Stimulated activated naive CD8-positive, alpha-beta T cell treated with anti-CD3 and anti-CD28 coated beads, Interleukin-15, amount 100 ng/mL, for 72 hours (primary cell): ENCODE data around the gene HMCN2.
A peak's percentile ranks its signal among the peaks of the same experiment; 100 is the strongest.

Source experiments
- ATAC-seq: fragments of 150-1000 bp; cut with Tn5 transposase; 2 replicates; pipeline ENCODE4 v1.10.0; 2021; ENCODE audit warnings: mild to moderate bottlenecking, moderate library complexity
- DNase-seq, 2 donors: peaks; one replicate each; pipeline ENCODE4 v3.0.0; 2021 to 2022
- H3K27ac Mint-ChIP-seq, 2 donors: one replicate each; pipeline ENCODE4 v1.8.0; 2022; ENCODE audit warnings: mild to moderate bottlenecking in 2 of 2, mixed read lengths in 2 of 2, moderate library complexity in 2 of 2
- H3K27me3 Mint-ChIP-seq: one replicate; pipeline ENCODE4 v1.8.0; 2022; ENCODE audit warnings: mixed read lengths
- H3K4me1 Mint-ChIP-seq: one replicate; pipeline ENCODE4 v1.8.0; 2022; ENCODE audit warnings: mild to moderate bottlenecking, mixed read lengths
- H3K4me3 Mint-ChIP-seq, 2 donors: one replicate each; pipeline ENCODE4 v1.8.0; 2022; ENCODE audit warnings: mild to moderate bottlenecking in 2 of 2, mixed read lengths in 2 of 2, moderate library complexity in 1 of 2
- H3K9me3 Mint-ChIP-seq, 2 donors: one replicate each; pipeline ENCODE4 v1.8.0; 2022; ENCODE audit warnings: mixed read lengths in 2 of 2

The HMCN2 gene

GRCh38 chr9:130304643-130305042 lies 39.1 kb downstream of the HMCN2 start:
- Mint-ChIP-seq H3K27ac (no peak overlapping the region), H3K9me3 (peaks cover 6 to 13% of the 10 kb centered on the region in 2 donors), H3K4me1 (no peaks in the 10 kb centered on the region), H3K4me3 (no peak overlapping the region), H3K27me3 (peaks cover 30% of the 10 kb centered on the region)
- DNase-seq (no peak), ATAC-seq (no peak)

- peaks cover 0 to 6% of the 10 kb centered on the region in 2 donors for H3K9me3 Mint-ChIP-seq
- no peak overlapping the region for H3K27ac Mint-ChIP-seq
- no peak overlapping the region for H3K4me3 Mint-ChIP-seq
- no peaks in the 10 kb centered on the region for H3K4me1 Mint-ChIP-seq
- H3K27me3 Mint-ChIP-seq: peaks cover 27% of the 10 kb centered on the region
- DNase-seq: no peak
- ATAC-seq: no peak
These were observed 39.8 kb downstream of the HMCN2 start for GRCh38 chr9:130305381-130305780.

- Mint-ChIP-seq H3K9me3 (no peaks in the 10 kb centered on the region), H3K27me3 (peaks cover 15% of the 10 kb centered on the region), H3K27ac (no peak overlapping the region), H3K4me3 (no peak overlapping the region), H3K4me1 (no peaks in the 10 kb centered on the region)
- DNase-seq (no peak), ATAC-seq (peak; percentile 9)
These were observed 41.5 kb downstream of the HMCN2 start for GRCh38 chr9:130306823-130307666.

GRCh38 chr9:130307667-130307943 lies 42.0 kb downstream of the HMCN2 start:
- peaks cover 13% of the 10 kb centered on the region for H3K27me3 Mint-ChIP-seq
- no peaks in the 10 kb centered on the region for H3K9me3 Mint-ChIP-seq
- ATAC-seq (no peak), DNase-seq (no peak)
- no peaks in the 10 kb centered on the region for H3K4me1 Mint-ChIP-seq
- no peak overlapping the region for H3K4me3 Mint-ChIP-seq
- H3K27ac Mint-ChIP-seq: no peak overlapping the region

GRCh38 chr9:130308081-130308571 lies 42.6 kb downstream of the HMCN2 start:
- peaks cover 8% of the 10 kb centered on the region for H3K27me3 Mint-ChIP-seq
- DNase-seq: no peak
- H3K4me3 Mint-ChIP-seq: no peak overlapping the region
- H3K9me3 Mint-ChIP-seq: no peaks in the 10 kb centered on the region
- no peak for ATAC-seq
- H3K4me1 Mint-ChIP-seq: no peaks in the 10 kb centered on the region
- H3K27ac Mint-ChIP-seq: no peak overlapping the region

- H3K9me3 Mint-ChIP-seq: no peaks in the 10 kb centered on the region
- no peaks in the 10 kb centered on the region for H3K27me3 Mint-ChIP-seq
- ATAC-seq (no peak), DNase-seq (no peak)
- H3K4me1 Mint-ChIP-seq: no peaks in the 10 kb centered on the region
- H3K27ac Mint-ChIP-seq: peak overlapping the region; percentile 67 to 69
- H3K4me3 Mint-ChIP-seq: no peak overlapping the region
These were observed 44.3 kb downstream of the HMCN2 start for GRCh38 chr9:130309689-130310455.

- Mint-ChIP-seq H3K4me1 (no peaks in the 10 kb centered on the region), H3K4me3 (no peak overlapping the region), H3K27me3 (no peaks in the 10 kb centered on the region), H3K27ac (peak overlapping the region; percentile 67 to 69), H3K9me3 (no peaks in the 10 kb centered on the region)
- DNase-seq: no peak
- ATAC-seq: no peak
These were observed 44.9 kb downstream of the HMCN2 start for GRCh38 chr9:130310456-130310855.

GRCh38 chr9:130311003-130311402 lies 45.4 kb downstream of the HMCN2 start:
- peaks cover 5% of the 10 kb centered on the region for H3K27me3 Mint-ChIP-seq
- ATAC-seq (no peak), DNase-seq (no peak)
- no peaks in the 10 kb centered on the region for H3K4me1 Mint-ChIP-seq
- H3K27ac Mint-ChIP-seq: no peak overlapping the region
- H3K9me3 Mint-ChIP-seq: no peaks in the 10 kb centered on the region
- no peak overlapping the region for H3K4me3 Mint-ChIP-seq

- ATAC-seq: no peak
- no peak for DNase-seq
- Mint-ChIP-seq H3K27me3 (peaks cover 9% of the 10 kb centered on the region), H3K27ac (no peak overlapping the region), H3K9me3 (no peaks in the 10 kb centered on the region), H3K4me3 (no peak overlapping the region), H3K4me1 (no peaks in the 10 kb centered on the region)
These were observed 46.0 kb downstream of the HMCN2 start for GRCh38 chr9:130311408-130312140.

- ATAC-seq (no peak), DNase-seq (no peak)
- Mint-ChIP-seq H3K4me1 (no peaks in the 10 kb centered on the region), H3K27ac (no peak overlapping the region), H3K4me3 (no peak overlapping the region), H3K27me3 (peaks cover 17% of the 10 kb centered on the region), H3K9me3 (no peaks in the 10 kb centered on the region)
These were observed 47.7 kb downstream of the HMCN2 start for GRCh38 chr9:130313103-130313858.

- Mint-ChIP-seq H3K4me1 (no peaks in the 10 kb centered on the region), H3K27me3 (peaks cover 27% of the 10 kb centered on the region), H3K4me3 (no peak overlapping the region), H3K9me3 (no peaks in the 10 kb centered on the region), H3K27ac (no peak overlapping the region)
- ATAC-seq (no peak), DNase-seq (no peak)
These were observed 50.1 kb downstream of the HMCN2 start for GRCh38 chr9:130315446-130316226.

GRCh38 chr9:130316430-130316829 lies 50.9 kb downstream of the HMCN2 start:
- peaks cover 35% of the 10 kb centered on the region for H3K27me3 Mint-ChIP-seq
- ATAC-seq: no peak
- H3K4me1 Mint-ChIP-seq: no peaks in the 10 kb centered on the region
- no peak overlapping the region for H3K4me3 Mint-ChIP-seq
- no peak overlapping the region for H3K27ac Mint-ChIP-seq
- no peak for DNase-seq
- no peaks in the 10 kb centered on the region for H3K9me3 Mint-ChIP-seq

- H3K4me1 Mint-ChIP-seq: no peaks in the 10 kb centered on the region
- DNase-seq (no peak), ATAC-seq (no peak)
- no peaks in the 10 kb centered on the region for H3K9me3 Mint-ChIP-seq
- no peak overlapping the region for H3K27ac Mint-ChIP-seq
- H3K27me3 Mint-ChIP-seq: peaks cover 52% of the 10 kb centered on the region
- no peak overlapping the region for H3K4me3 Mint-ChIP-seq
These were observed 53.7 kb downstream of the HMCN2 start for GRCh38 chr9:130319300-130319699.

GRCh38 chr9:130319944-130320712 lies 54.6 kb downstream of the HMCN2 start:
- H3K4me3 Mint-ChIP-seq: no peak overlapping the region
- H3K4me1 Mint-ChIP-seq: no peaks in the 10 kb centered on the region
- DNase-seq (no peak), ATAC-seq (no peak)
- H3K9me3 Mint-ChIP-seq: no peaks in the 10 kb centered on the region
- H3K27me3 Mint-ChIP-seq: peaks cover 54% of the 10 kb centered on the region
- no peak overlapping the region for H3K27ac Mint-ChIP-seq
